ENCODE results near the gene PRELID2.

Gene PRELID2

GRCh38 chr5:145791866-145792265, 43.3 kb downstream of the PRELID2 start:
- H3K27ac ChIP-seq = no peak overlapping the region
- no peak for TF ChIP-seq CTCF (conservative IDR thresholded peaks at IDR 0.05)

GRCh38 chr5:145787996-145788395, 47.1 kb downstream of the PRELID2 start:
- TF ChIP-seq CTCF (conservative IDR thresholded peaks at IDR 0.05) = no peak

GRCh38 chr5:145787507-145787906, 47.6 kb downstream of the PRELID2 start:
- H3K27ac ChIP-seq = no peak overlapping the region
- no peak for TF ChIP-seq CTCF (conservative IDR thresholded peaks at IDR 0.05)

More at GRCh38 chr5:145787996-145788395, 47.1 kb downstream of the PRELID2 start:
- H3K27ac ChIP-seq = no peak overlapping the region

- TF ChIP-seq CTCF (conservative IDR thresholded peaks at IDR 0.05) = no peak
- H3K27ac ChIP-seq = no peak overlapping the region
Observed at GRCh38 chr5:145787001-145787400, 48.1 kb downstream of the PRELID2 start.

GRCh38 chr5:145780982-145781381, 54.2 kb downstream of the PRELID2 start:
- H3K27ac ChIP-seq = no peak overlapping the region
- no peak for TF ChIP-seq CTCF (conservative IDR thresholded peaks at IDR 0.05)

- TF ChIP-seq CTCF (conservative IDR thresholded peaks at IDR 0.05) = no peak
- H3K27ac ChIP-seq = no peak overlapping the region
Observed at GRCh38 chr5:145778144-145778900, 56.8 kb downstream of the PRELID2 start.

GRCh38 chr5:145777445-145778063, 57.6 kb downstream of the PRELID2 start:
- H3K27ac ChIP-seq = no peak overlapping the region
- TF ChIP-seq CTCF (conservative IDR thresholded peaks at IDR 0.05) = no peak

All from VCaP (cell line).